ENCODE measurements around the gene GFI1B.
"Not testable (repeated sequence)": the region's sequence is repeated elsewhere in the genome, so short reads cannot be mapped to it uniquely, and the experiment has no call there.

Gene GFI1B

DNA sequence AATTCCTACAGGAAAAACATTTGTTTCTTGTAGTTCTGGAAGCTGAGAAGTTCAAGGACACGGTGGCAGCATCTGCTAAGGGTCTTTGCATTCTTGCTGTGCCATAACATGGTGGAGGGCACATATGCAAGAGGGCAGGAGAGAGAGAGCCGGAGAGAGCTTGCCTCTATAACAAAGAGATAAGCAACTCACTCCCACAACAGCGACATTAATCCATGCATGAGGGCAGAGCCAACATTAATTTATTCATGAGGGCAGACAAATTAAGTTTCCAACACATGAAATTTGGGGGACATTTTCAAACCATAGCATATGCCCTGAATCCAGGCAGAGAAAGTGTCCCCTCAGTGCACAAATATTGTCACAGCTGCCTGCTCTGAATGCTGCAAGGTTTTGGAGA is 47.9 kb downstream of the GFI1B start:
- no peak for DNase-seq

DNA sequence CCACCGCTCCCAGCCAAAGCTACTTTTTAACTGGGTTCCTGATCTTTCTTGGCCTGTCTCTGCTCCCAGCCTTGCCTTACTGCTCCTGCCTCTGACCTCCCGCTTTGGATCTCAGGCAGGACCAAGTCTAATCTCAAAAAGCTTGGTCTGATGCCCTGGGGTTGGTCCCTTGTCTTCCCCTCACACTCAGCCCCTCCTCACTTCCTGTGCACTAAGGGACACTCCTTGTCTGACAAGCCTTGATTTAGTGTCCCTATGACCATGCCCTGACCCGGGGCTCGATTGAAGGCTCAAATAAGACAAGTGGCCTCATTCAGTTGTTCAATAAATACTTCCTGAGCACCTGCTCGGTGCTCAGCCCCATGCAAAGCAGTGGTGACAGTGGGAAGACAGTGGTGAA is 48.6 kb downstream of the GFI1B start:
- no peak for DNase-seq

DNA sequence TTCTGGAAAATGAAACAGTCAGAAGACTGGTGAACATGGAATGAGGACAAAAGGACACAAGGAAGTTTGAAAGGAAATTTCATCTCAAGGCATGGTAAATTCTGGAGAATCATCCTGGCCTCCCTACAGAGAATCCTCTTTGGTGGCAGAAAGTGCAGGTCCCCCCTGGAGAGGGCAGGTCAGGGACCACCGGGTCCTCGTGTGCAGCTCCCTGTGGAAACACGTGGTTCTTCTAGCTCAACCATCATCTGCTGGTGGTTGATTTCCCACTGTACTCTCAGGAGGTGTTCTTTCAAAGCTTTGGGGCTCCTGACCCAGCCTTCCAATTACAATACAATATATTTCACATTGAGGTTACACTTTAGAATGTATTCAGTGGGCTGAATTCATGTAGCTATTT is 49.7 kb downstream of the GFI1B start:
- no peak for DNase-seq

DNA sequence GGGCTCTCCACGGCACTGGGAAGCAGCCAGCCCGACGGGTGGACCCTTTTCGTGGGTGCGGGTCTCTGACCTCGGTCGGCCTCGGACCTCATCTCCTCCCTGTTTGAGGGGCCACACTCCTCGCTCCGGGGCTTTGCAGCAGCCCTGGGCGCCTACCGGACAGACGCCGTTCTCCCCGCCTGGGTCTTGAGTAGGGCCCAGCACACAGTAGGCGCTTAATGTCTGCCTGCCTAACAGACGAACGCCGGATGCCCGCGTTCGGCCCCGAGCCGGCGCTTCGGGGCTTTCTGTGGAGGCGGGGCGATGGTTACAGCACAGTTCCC is 51.5 kb downstream of the GFI1B start:
- no peak for DNase-seq

DNA sequence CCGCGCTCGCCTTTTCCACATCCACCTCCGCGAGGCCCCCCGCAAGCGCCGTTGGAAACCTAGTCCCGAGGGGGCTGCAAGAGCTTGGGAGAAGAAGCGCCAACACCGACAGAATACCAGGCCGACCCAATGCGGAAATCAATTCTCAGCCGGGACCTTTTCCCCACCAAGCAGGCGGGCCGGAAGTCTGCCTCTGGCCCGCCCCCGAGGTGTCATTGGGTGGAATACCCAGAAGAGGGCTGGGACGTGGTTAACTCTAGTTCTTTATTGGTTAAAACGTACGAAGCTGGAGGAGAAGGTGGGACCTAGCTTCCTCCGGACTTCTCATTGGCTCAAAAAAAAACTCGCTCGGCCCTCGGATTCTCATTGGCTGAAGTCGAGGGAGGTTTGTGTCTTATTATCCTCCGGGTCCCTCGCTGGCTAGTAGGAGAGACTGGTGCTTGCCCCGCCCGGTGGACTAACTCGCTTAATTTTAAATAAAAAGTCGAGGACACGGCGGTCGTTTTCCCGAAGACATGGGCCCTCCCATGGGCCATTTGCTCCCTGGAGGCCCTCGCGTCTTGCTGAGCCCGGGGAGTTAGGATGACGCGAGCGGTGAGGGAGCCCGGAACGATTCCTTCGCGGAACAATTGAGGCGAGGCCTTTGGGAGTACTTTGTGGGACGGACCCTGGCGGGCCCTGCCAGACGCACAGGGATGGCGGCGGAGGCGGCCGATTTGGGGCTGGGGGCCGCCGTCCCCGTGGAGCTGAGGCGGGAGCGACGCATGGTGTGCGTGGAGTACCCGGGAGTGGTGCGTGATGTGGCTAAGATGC is 52.0 kb downstream of the GFI1B start, which contains the start of gene GTF3C5:
Gene GTF3C5, plus strand, starts transcription at position 681 of the 813 bp plus-strand sequence. Its CDS starts 15 bp downstream, at position 696.
- peak; percentile 99 for DNase-seq

DNA sequence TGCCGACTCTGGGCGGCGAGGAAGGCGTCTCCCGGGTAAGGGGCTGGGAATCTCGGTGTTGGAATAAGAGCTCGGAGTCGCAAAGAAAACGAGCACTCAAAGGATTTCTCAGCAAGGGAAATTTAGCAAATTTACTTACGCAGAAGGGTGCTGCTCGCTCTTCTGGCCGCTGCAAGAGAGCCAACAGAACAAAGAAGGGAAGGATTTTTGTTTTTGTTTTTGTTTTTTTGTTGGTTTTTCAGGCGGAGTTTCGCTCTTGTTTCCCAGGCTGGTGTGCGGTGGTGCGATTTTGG is 52.6 kb downstream of the GFI1B start:
- DNase-seq, result no peak

DNA sequence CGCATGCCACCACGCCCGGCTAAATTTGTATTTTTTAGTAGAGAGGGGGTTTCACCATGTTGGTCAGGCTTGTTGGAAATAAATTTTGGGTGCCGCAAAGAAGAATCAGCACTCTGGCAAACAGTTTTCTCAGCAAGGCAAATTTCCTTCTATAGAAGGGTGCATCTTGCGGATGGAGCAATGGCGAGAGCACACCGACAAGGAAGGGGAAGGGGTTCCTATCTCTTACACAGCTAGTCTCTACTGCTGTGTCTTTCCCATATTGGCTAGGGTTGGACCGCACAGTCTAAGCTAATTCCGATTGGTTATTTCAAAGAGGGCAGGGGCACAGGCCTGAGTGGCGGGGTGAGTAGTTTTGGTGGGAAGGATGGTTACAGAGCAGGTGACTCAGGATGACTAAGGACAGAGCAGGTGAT is 53.0 kb downstream of the GFI1B start:
- DNase-seq, result no peak

DNA sequence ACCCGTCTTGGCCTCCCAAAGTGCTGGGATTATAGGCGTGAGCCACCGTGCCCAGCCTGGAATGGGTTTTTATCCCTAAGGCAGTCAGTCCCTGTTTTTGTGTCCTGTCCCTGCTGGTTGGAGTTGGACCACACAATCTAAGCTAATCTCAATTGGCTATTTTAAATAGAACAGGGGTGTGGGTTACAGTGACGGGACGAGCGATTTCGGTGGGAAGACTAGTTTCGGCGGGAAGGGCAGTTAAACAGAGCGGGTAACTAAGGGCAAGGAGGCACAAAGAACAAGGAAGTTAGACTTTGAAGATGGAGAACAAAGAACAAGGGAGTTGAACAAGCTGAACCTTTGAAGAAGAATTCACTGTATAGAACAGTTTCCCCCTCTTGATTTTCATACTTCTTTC is 53.7 kb downstream of the GFI1B start:
- DNase-seq, result no peak

DNA sequence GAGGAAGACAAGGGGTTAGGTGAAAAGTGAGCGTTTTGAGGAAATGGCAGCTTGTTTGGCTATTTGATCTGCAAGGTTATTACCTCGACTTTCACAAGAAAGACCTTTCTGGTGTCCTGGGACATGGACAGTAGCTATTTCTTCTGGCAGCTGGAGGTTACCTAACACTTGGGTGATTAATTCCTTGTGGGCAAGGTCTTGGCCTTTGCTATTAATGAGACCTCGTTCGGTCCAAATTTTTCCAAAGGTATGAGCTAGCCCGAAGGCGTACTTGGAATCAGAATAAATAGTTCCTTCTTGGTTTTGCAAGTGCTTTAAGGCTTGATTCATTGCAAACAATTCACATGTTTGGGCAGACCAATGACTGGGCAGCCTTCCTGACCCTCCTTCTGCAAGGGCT is 57.2 kb downstream of the GFI1B start:
- no peak for DNase-seq

DNA sequence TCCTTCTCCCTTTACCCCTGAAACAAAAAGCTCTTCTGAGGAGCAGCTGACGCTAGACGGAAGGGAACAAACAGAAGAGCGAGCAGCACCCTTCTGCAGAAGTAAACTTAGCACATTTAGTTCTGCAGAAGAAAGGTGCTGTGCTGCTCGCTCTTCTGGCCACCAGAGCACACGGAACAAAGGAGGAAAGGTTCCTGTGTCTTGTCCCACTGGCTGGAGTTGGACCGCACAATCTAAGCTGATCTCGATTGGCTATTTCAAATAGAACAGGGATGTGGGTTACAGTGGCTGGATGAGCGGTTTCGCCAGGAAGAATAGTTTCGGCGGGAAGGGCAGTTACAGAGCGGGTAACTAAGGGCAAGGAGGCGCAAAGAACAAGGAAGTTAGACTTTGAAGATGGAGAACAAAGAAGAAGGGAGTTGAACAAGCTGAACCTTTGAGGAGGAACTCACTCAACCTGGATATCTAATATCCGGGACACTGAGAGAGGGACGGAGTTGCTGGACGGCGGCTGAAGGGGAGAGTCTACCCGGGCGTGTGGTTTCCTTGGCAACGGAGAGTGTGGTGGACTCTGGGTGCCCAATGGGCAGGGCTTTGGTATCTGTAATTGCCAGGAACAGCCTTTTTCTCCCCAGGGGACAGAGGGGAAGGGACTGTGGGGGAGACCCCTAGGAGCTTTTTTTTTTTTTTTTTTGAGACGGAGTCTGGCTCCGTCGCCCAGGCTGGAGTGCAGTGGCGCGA is 59.5 kb downstream of the GFI1B start:
- DNase-seq, result no peak

DNA sequence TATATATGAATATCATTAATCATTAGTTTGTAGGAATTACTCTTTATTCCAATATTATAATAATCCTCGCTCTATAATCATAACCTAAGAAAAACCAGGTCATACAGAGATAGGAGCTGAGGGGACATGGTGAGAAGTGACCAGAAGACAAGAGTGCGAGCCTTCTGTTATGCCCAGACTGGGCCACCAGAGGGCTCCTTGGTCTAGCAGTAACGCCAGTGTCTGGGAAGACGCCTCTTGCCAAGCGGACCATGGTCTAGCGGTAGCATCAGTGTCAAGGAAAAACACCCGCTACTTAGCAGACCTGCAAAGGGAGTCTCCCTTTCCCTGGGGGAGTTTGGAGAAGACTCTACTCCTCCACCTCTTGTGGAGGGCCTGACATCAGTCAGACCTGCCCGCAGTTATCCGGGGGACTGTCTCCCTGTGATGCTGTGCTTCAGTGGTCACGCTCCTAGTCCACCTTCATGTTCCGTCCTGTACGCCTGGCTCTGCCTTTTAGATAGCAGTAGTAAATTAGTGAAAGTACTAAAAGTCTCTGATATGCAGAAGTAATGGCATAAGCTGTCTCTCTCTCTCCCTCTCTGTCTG is 62.5 kb downstream of the GFI1B start:
- not testable (repeated sequence) for DNase-seq
